Measurements from ENCODE around the gene MTRFR.

GRCh38 chr12:123232472-123232806, 797 bp upstream of the MTRFR start:
- TF ChIP-seq, protein P1, sequence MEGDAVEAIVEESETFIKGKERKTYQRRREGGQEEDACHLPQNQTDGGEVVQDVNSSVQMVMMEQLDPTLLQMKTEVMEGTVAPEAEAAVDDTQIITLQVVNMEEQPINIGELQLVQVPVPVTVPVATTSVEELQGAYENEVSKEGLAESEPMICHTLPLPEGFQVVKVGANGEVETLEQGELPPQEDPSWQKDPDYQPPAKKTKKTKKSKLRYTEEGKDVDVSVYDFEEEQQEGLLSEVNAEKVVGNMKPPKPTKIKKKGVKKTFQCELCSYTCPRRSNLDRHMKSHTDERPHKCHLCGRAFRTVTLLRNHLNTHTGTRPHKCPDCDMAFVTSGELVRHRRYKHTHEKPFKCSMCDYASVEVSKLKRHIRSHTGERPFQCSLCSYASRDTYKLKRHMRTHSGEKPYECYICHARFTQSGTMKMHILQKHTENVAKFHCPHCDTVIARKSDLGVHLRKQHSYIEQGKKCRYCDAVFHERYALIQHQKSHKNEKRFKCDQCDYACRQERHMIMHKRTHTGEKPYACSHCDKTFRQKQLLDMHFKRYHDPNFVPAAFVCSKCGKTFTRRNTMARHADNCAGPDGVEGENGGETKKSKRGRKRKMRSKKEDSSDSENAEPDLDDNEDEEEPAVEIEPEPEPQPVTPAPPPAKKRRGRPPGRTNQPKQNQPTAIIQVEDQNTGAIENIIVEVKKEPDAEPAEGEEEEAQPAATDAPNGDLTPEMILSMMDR (optimal IDR thresholded peaks at IDR 0.05 in 1 of 3, IDR thresholded peaks at IDR 0.05 in 1 of 3, conservative IDR thresholded peaks at IDR 0.05 in 1 of 3; ENCODE audit: extremely low read depth in 1 of 3, insufficient read depth in 2 of 3, low read length in 3 of 3): no peak
- no peak for TF ChIP-seq EZH2 (IDR thresholded peaks at IDR 0.05; ENCODE audit: low read length)

Data from keratinocyte (primary cell).